CD8-positive, alpha-beta memory T cell (primary cell): Measurements from ENCODE around the gene CHRND. TPM values are rescaled to one million over a fixed set of nuclear protein-coding genes. Genes with fewer than 3 reads are reported as not detected.
A peak's percentile ranks its signal among the peaks of the same experiment; 100 is the strongest.

Experiments used
- CTCF ChIA-PET: fragments of 350-600 bp; sonication (Branson Sonifier 250); formaldehyde crosslinking; loops from one replicate; lab custom pipeline; 2021; ENCODE audit warnings: antibody characterized with exemption; lab: Charles Lee
- POLR2A ChIA-PET: fragments of 350-600 bp; sonication (Branson Sonifier 250); formaldehyde crosslinking; loops from one replicate; lab custom pipeline; 2021; ENCODE audit warnings: antibody characterized with exemption; lab: Charles Lee
- DNase-seq, 5 donors: peaks; one replicate each; pipeline versions ENCODE4 v3.0.0 to v3.0.0-alpha.2; 2020 to 2022; ENCODE audit warnings: mixed read lengths in 1 of 5
- H3K27ac ChIP-seq: one replicate; pipeline ENCODE4 v1.7.0; 2013; ENCODE audit warnings: low read depth, mild to moderate bottlenecking, low read length, moderate library complexity
- H3K27me3 ChIP-seq: 2 replicates; pipeline ENCODE4 v1.7.0; 2013; ENCODE audit warnings: low read length, mild to moderate bottlenecking; ENCODE audit not compliant: insufficient read depth, poor library complexity, severe bottlenecking
- H3K36me3 ChIP-seq: 2 replicates; pipeline ENCODE4 v1.7.0; 2013; ENCODE audit warnings: mild to moderate bottlenecking, low read length, moderate library complexity; ENCODE audit not compliant: insufficient read depth
- H3K4me1 ChIP-seq: 2 replicates; pipeline ENCODE4 v1.7.0; 2013; ENCODE audit warnings: mild to moderate bottlenecking, low read length, moderate library complexity; ENCODE audit not compliant: insufficient read depth
- H3K4me3 ChIP-seq: 2 replicates; pipeline ENCODE4 v1.7.0; 2013; ENCODE audit warnings: mild to moderate bottlenecking, low read length
- H3K9me3 ChIP-seq: 2 replicates; pipeline ENCODE4 v1.7.0; 2013; ENCODE audit warnings: mild to moderate bottlenecking, low read length
- H3K27ac Mint-ChIP-seq, 8 donors: one replicate each; pipeline ENCODE4 v1.8.0; 2020 to 2021; ENCODE audit warnings: mixed read lengths in 8 of 8, mild to moderate bottlenecking in 6 of 8, inconsistent platforms in 3 of 8, moderate library complexity in 3 of 8
- H3K27me3 Mint-ChIP-seq, 2 donors: one replicate each; pipeline ENCODE4 v1.8.0; 2020 to 2021; ENCODE audit warnings: mixed read lengths in 2 of 2, mild to moderate bottlenecking in 1 of 2, moderate library complexity in 1 of 2
- H3K36me3 Mint-ChIP-seq, 3 donors: one replicate each; pipeline ENCODE4 v1.8.0; 2020 to 2021; ENCODE audit warnings: mixed read lengths in 3 of 3, inconsistent platforms in 1 of 3, mild to moderate bottlenecking in 1 of 3
- H3K4me1 Mint-ChIP-seq, 3 donors: one replicate each; pipeline ENCODE4 v1.8.0; 2020 to 2021; ENCODE audit warnings: mixed read lengths in 3 of 3, inconsistent platforms in 1 of 3, mild to moderate bottlenecking in 1 of 3
- H3K4me3 Mint-ChIP-seq, 7 donors: one replicate each; pipeline ENCODE4 v1.8.0; 2020 to 2021; ENCODE audit warnings: mixed read lengths in 7 of 7, mild to moderate bottlenecking in 6 of 7, moderate library complexity in 4 of 7, inconsistent platforms in 2 of 7
- H3K9me3 Mint-ChIP-seq, 5 donors: one replicate each; pipeline ENCODE4 v1.8.0; 2020 to 2022; ENCODE audit warnings: mixed read lengths in 5 of 5, mild to moderate bottlenecking in 3 of 5, moderate library complexity in 2 of 5, inconsistent platforms in 1 of 5
- polyA plus RNA-seq: library from polyadenylated mRNA; unstranded; fragments of 300-500 nt; fragmentation: Illumina TruSeq; gene quantifications from one replicate; pipeline ENCODE4 v1.2.3, GENCODE V29; 2021
- total RNA-seq, 2 experiments: library from RNA; stranded (reverse); gene quantifications; one replicate each; pipeline ENCODE4 v1.2.3, GENCODE V29; 2021

The CHRND gene
- total and polyA plus RNA-seq, 3 experiments from 2014 or later = not detected

DNA sequence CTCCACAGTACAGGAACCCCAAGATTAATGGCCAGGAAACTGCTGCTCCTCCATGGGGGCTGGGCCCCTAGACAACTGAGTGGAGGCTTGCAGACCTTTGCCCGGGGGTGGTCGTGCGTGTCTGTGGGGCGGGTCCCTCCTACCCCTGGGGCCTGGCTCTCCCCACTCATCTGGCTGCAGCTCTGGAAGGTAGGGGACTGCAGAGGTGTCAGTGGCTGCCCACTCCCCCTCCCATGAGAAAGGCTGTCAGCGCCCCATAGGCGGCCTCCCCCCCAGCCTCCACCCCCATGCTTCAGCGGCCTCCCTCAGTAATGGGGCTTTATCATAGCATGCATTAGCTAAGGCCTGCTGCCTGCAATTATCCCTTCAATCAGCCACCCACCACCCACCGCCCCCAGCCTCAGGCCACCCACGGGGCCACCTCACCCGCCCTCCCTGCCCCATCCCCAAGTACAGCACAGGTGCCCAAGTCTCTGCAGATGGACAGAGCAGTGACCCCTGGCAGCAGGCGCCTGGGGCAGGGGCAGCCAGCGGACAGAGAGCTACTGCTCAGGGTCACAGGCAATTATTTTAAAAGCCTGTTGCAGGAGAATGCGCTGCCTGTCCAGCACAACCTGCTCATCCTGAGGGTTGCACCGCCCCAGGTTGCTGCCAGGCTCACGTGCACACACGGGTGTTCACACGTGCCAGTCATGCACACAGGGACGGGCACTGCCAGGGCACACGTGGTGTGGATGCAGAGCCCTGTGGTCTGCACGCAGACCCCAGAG is 29.3 kb upstream of the CHRND start:
- no peaks in the 10 kb centered on the region for H3K9me3 ChIP-seq
- H3K27ac Mint-ChIP-seq = no peak overlapping the region
- POLR2A ChIA-PET = no interaction called here
- peaks cover 5% of the 10 kb centered on the region for H3K27me3 ChIP-seq
- no peak for DNase-seq
- H3K4me3 Mint-ChIP-seq = no peak overlapping the region
- H3K27me3 Mint-ChIP-seq = peaks cover 6 to 33% of the 10 kb centered on the region in 2 donors
- no peak overlapping the region for H3K27ac ChIP-seq
- peaks cover 0 to 2% (median 0%) of the 10 kb centered on the region in 5 donors for H3K9me3 Mint-ChIP-seq
- CTCF ChIA-PET = no interaction called here
- H3K4me1 ChIP-seq = no peaks in the 10 kb centered on the region
- no peak overlapping the region for H3K4me3 ChIP-seq
- no peaks in the 10 kb centered on the region for H3K36me3 Mint-ChIP-seq
- no peaks in the 10 kb centered on the region for H3K36me3 ChIP-seq
- no peaks in the 10 kb centered on the region for H3K4me1 Mint-ChIP-seq

DNA sequence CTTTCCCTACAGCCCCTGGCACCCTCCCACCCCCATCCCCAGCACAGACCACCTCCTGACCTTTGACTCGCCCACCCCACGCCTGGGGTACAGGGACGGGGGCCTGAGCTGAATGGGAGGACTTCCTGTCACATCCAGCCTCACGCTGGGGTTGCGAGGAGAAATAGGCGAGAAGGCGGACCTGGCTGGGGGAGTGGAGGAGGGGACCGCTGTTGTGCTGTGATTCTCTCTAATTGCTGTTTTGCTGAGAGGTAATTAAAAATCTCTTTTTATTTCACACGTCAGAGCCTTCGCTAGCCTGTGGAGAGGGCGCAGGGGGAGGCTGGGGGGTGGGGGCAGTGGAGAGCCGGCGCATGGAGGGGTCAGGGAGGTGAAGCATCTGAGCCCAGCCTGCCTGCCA is 28.6 kb upstream of the CHRND start:
- peaks cover 0 to 2% (median 0%) of the 10 kb centered on the region in 5 donors for H3K9me3 Mint-ChIP-seq
- H3K4me3 ChIP-seq = no peak overlapping the region
- no peaks in the 10 kb centered on the region for H3K36me3 Mint-ChIP-seq
- peak overlapping the region in 1 of 7 donors; percentile 77 for H3K4me3 Mint-ChIP-seq
- no peak for DNase-seq
- H3K27ac ChIP-seq = no peak overlapping the region
- H3K27me3 Mint-ChIP-seq = peaks cover 6 to 30% of the 10 kb centered on the region in 2 donors
- no peaks in the 10 kb centered on the region for H3K36me3 ChIP-seq
- H3K27me3 ChIP-seq = peaks cover 8% of the 10 kb centered on the region
- H3K4me1 ChIP-seq = no peaks in the 10 kb centered on the region
- POLR2A ChIA-PET = no interaction called here
- no peak overlapping the region for H3K27ac Mint-ChIP-seq
- no peaks in the 10 kb centered on the region for H3K9me3 ChIP-seq
- H3K4me1 Mint-ChIP-seq = peaks cover 0 to 1% (median 1%) of the 10 kb centered on the region in 3 donors
- CTCF ChIA-PET = no interaction called here

DNA sequence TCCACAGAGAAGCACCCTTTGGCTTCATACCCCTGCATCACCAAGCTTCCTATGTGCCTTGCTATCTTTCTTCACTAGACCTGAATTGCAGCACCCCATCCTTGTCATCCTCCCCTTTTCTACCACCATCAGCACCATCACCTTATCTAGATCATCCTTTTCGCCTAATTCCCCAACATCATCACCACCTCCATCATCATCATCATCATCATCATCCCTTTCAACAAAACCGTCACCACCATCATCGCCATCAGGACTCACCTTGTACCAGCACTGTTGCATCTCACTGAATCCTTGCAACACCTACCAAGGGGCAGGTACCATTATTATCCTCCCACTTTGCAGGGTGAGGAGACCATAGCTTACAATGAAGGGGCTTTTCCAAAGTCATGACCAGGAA is 27.5 kb upstream of the CHRND start:
- H3K36me3 Mint-ChIP-seq = no peaks in the 10 kb centered on the region
- H3K27ac ChIP-seq = no peak overlapping the region
- H3K27ac Mint-ChIP-seq = peak overlapping the region in 2 of 8 donors; percentile 0 to 2
- H3K9me3 Mint-ChIP-seq = peaks cover 0 to 2% (median 0%) of the 10 kb centered on the region in 5 donors
- DNase-seq = no peak
- H3K4me3 ChIP-seq = no peak overlapping the region
- ChIA-PET POLR2A (no interaction called here), CTCF (no interaction called here)
- no peak overlapping the region for H3K4me3 Mint-ChIP-seq
- no peaks in the 10 kb centered on the region for H3K9me3 ChIP-seq
- H3K4me1 ChIP-seq = no peaks in the 10 kb centered on the region
- peaks cover 8% of the 10 kb centered on the region for H3K27me3 ChIP-seq
- no peaks in the 10 kb centered on the region for H3K36me3 ChIP-seq
- peaks cover 6 to 29% of the 10 kb centered on the region in 2 donors for H3K27me3 Mint-ChIP-seq
- H3K4me1 Mint-ChIP-seq = peaks cover 0 to 5% (median 5%) of the 10 kb centered on the region in 3 donors

DNA sequence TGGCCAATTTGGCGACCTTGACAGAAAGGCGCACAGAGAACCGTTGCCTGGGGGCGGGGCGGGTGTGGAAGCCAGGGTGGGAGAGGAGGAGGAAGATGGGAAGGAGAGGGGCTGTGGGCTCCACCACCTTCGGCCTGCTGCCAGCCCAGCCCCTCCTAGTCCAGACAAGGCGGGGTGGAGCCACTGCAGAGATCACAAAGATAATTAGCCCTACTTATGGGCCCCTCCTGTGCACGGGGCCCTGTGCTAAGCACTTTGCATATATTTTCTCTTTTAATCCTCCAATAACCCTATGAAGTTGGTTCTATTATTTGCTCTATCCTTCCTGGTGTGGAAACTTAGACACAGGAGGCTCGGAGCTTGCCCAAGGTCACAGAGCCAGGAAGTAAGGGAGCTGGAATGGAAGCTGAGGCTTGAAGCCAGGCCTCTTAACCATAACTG is 24.6 kb upstream of the CHRND start:
- Histone ChIP-seq H3K9me3 (no peaks in the 10 kb centered on the region), H3K4me3 (no peak overlapping the region), H3K27me3 (peaks cover 8% of the 10 kb centered on the region), H3K27ac (no peak overlapping the region), H3K36me3 (no peaks in the 10 kb centered on the region), H3K4me1 (no peaks in the 10 kb centered on the region)
- no peaks in the 10 kb centered on the region for H3K36me3 Mint-ChIP-seq
- ChIA-PET POLR2A (no interaction called here), CTCF (no interaction called here)
- no peak for DNase-seq
- peaks cover 1 to 10% (median 5%) of the 10 kb centered on the region in 3 donors for H3K4me1 Mint-ChIP-seq
- H3K9me3 Mint-ChIP-seq = peaks cover 0 to 2% (median 0%) of the 10 kb centered on the region in 5 donors
- peaks cover 20 to 47% of the 10 kb centered on the region in 2 donors for H3K27me3 Mint-ChIP-seq
- peak overlapping the region in 2 of 8 donors; percentile 17 to 36 for H3K27ac Mint-ChIP-seq
- no peak overlapping the region for H3K4me3 Mint-ChIP-seq

DNA sequence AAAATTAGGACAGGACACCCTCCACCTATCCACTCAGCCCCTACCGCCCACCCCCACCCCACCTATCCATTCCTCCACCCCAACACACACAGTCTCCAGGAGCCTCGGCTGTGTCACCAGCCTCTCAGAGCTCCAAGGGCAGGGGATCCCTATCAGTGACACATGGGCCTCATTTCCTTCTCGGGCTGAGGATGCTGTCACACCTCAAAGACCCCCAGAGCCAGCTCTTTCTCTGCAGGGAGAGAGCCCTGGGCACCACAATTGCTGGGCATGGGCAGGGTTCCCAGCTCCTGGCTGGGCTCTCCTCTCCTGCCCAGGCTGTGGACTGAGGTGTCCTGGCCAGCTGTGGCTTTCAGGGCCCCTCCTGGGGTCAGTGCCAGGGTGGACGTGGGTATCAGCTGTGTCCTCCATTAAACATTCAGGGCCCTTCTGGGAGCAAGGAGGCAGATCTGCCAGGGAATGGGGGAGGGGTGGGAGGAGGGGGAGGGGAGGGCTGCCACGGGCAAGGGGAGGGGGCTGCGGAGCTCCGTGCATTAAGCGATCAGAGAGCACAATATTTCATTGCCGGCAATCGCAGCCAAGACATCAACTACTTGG is 24.1 kb upstream of the CHRND start:
- peaks cover 0 to 2% (median 0%) of the 10 kb centered on the region in 5 donors for H3K9me3 Mint-ChIP-seq
- no peak overlapping the region for H3K27ac ChIP-seq
- H3K4me1 Mint-ChIP-seq = peaks cover 1 to 10% (median 5%) of the 10 kb centered on the region in 3 donors
- POLR2A ChIA-PET = no interaction called here
- peak overlapping the region in 1 of 8 donors; percentile 47 for H3K27ac Mint-ChIP-seq
- H3K4me1 ChIP-seq = no peaks in the 10 kb centered on the region
- peaks cover 8% of the 10 kb centered on the region for H3K27me3 ChIP-seq
- no peaks in the 10 kb centered on the region for H3K9me3 ChIP-seq
- no peak overlapping the region for H3K4me3 ChIP-seq
- H3K27me3 Mint-ChIP-seq = peaks cover 20 to 47% of the 10 kb centered on the region in 2 donors
- no peaks in the 10 kb centered on the region for H3K36me3 Mint-ChIP-seq
- H3K36me3 ChIP-seq = no peaks in the 10 kb centered on the region
- no peak for DNase-seq
- no peak overlapping the region for H3K4me3 Mint-ChIP-seq
- CTCF ChIA-PET = no interaction called here

DNA sequence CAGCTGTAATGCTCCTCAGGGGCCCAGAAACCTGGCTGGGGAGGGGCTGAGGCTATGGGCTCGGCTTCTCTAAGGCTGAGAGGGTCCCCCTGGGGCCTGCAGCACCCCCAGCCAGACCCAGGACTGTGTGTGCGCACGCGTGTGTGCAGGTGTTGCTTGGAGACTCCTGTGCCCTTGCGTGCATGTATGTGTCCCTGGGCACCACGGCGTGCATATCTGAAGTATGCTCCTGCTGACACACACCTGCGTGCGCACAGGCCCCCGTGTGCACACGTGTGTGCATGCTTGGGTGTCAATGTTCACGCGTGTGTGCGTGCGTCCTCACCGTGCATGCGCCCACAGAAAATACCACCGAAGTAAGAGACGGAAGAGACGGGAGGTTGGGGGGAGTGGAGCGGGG is 23.4 kb upstream of the CHRND start:
- Mint-ChIP-seq H3K36me3 (no peaks in the 10 kb centered on the region), H3K4me1 (peaks cover 1 to 10% (median 5%) of the 10 kb centered on the region in 3 donors), H3K27ac (peak overlapping the region in 3 of 8 donors; percentile 51 to 60 (median 60)), H3K9me3 (peaks cover 0 to 2% (median 0%) of the 10 kb centered on the region in 5 donors), H3K4me3 (peak overlapping the region in 5 of 7 donors; percentile 26 to 64 (median 50)), H3K27me3 (peaks cover 20 to 52% of the 10 kb centered on the region in 2 donors)
- H3K9me3 ChIP-seq = no peaks in the 10 kb centered on the region
- ChIA-PET CTCF (no interaction called here), POLR2A (no interaction called here)
- H3K36me3 ChIP-seq = no peaks in the 10 kb centered on the region
- H3K27me3 ChIP-seq = peaks cover 8% of the 10 kb centered on the region
- no peak overlapping the region for H3K4me3 ChIP-seq
- H3K4me1 ChIP-seq = no peaks in the 10 kb centered on the region
- no peak overlapping the region for H3K27ac ChIP-seq
- peak in 1 of 5 donors; percentile 64 for DNase-seq

DNA sequence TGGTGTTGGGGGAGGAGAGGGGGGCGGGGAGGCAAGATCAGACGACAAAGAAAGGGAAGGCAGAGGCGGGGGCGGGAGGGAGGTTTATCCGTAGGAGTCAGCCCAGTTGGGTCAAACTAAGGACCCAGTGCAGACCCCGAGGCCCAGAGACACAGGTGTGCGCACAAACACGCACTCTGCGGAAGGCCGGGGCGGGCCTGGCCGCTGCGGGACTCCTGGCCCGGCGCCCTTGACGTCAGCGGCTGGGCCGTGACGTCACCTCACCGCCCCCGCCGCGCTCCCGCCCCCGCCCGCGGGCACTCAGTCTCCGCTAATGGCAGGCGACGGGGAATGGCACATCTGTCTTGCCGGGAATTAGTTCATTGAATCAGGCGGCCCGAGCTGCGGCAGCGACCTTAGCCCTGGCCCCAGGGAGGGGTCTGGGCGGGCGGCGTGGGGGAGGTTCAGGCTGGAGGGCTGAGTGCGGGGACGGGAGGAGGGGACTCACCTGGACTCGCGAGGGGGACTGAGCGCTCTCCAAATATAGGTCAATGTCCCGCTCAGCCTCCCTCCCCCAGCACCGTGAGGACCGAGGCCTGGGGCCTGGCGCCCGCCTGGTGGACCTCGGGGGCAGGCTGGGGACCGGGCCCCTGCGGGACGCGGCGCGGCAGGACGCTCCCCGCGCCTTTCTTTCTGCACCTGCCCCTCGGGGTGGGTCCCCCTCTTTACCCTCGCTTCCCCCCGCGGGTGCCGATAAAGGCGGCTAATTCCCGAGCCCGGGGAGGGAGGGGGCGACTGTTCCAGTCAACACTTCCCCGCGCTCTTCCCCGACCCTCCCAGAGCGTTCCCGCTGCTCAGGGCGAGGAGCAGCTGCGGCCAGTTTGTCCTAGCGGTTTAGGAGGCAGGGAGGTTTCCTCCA is 22.8 kb upstream of the CHRND start:
- H3K4me3 Mint-ChIP-seq = peak overlapping the region in 6 of 7 donors; percentile 13 to 60 (median 46)
- H3K27me3 ChIP-seq = peaks cover 8% of the 10 kb centered on the region

More for the DNA sequence above, 22.8 kb upstream of the CHRND start:
- H3K27me3 Mint-ChIP-seq = peaks cover 20 to 52% of the 10 kb centered on the region in 2 donors
- H3K27ac ChIP-seq = no peak overlapping the region
- no peaks in the 10 kb centered on the region for H3K36me3 Mint-ChIP-seq
- peak overlapping the region in 3 of 8 donors; percentile 23 to 73 (median 43) for H3K27ac Mint-ChIP-seq
- DNase-seq = peak in 4 of 5 donors; percentile 18 to 78 (median 54)
- POLR2A ChIA-PET = no interaction called here
- no peaks in the 10 kb centered on the region for H3K9me3 ChIP-seq
- no peak overlapping the region for H3K4me3 ChIP-seq
- H3K4me1 ChIP-seq = no peaks in the 10 kb centered on the region
- no peaks in the 10 kb centered on the region for H3K36me3 ChIP-seq
- H3K4me1 Mint-ChIP-seq = peaks cover 1 to 10% (median 5%) of the 10 kb centered on the region in 3 donors
- CTCF ChIA-PET = no interaction called here
- peaks cover 0 to 2% (median 0%) of the 10 kb centered on the region in 5 donors for H3K9me3 Mint-ChIP-seq
